Pancreas (tissue), 10 donors: Measurements from ENCODE around the gene PWWP2B. TPM values are rescaled to one million over a fixed set of nuclear protein-coding genes. Genes with fewer than 3 reads are reported as not detected.

Experiments
- ATAC-seq, 4 donors: fragments of 200-7000 bp; cut with Tn5 transposase; one replicate each; pipeline versions ENCODE4 v1.8.0 to v1.9.1; 2020; ENCODE audit warnings: mild to moderate bottlenecking in 4 of 4, moderate library complexity in 4 of 4
- DNase-seq, 6 donors: peaks; one replicate each; pipeline ENCODE4 v3.0.0-alpha.2; 2020
- FAIRE-seq: peaks from 2 replicates; lab custom pipeline; 2012; peaks lifted over from hg19 to GRCh38; lab: Jason Lieb, UNC
- H3K27ac ChIP-seq, 4 donors: fragments of 200-600 bp; sonication (generic); 1 replicate in 3 of 4; 2 replicates in 1 of 4; pipeline versions ENCODE4 v1.5.0 to v1.8.0; 2020
- H3K27me3 ChIP-seq, 4 donors: fragments of 200-600 bp; one replicate each; pipeline ENCODE4 v1.8.0; 2021
- H3K36me3 ChIP-seq, 3 donors: fragments of 200-600 bp; sonication (generic) in 1 of 3; one replicate each; pipeline versions ENCODE4 v1.5.0 to v1.8.0; 2020 to 2021
- H3K4me1 ChIP-seq, 3 donors: fragments of 200-600 bp; one replicate each; pipeline ENCODE4 v1.8.0; 2021
- H3K4me3 ChIP-seq, 4 donors: fragments of 200-600 bp; sonication (generic) in 2 of 4; one replicate each; pipeline versions ENCODE4 v1.5.0 to v1.8.0; 2020 to 2021
- H3K9me3 ChIP-seq, 4 donors: fragments of 200-600 bp; one replicate each; pipeline ENCODE4 v1.8.0; 2021
- WGBS, 2 donors: extraction: QIAGEN DNeasy Blood & Tissue Kit; methylation state at CpG; one replicate each; pipeline ENCODE4 v1.1.7; 2013; 5-methylcytosine and 5-hydroxymethylcytosine counted together
- intact Hi-C, 3 donors: fragments of 100-400 bp; cut with DNase I; formaldehyde crosslinking; loops; one replicate each; pipeline versions ENCODE4 v1.11.1 to v1.14.2; 2022
- polyA plus RNA-seq, 2 donors: library from polyadenylated mRNA; stranded (reverse); fragments of 200-250 nt; gene quantifications; one replicate each; pipeline ENCODE4 v1.2.3, GENCODE V29; 2013
- total RNA-seq, 6 donors: library from RNA; stranded (reverse); fragmentation: NEBNext Ultra II Directional in 4 of 6; extraction: Animal tissue kit (Norgen Biotek cat#: 25700) in 4 of 6; gene quantifications; one replicate each; pipeline versions ENCODE4 v1.2.1 to v1.2.4, GENCODE V29; 2021 to 2023
- TF ChIP-seq, protein P1 (sequence below), 4 donors: fragments of 200-600 bp; sonication (generic) in 3 of 4; IDR thresholded peaks; one replicate each; pipeline versions ENCODE4 v1.5.0 to v1.8.0; 2021; ENCODE audit warnings: antibody characterized with exemption in 4 of 4
- donor health status: healthy with polysubstance abuse.
- donor health status: DM: no; HTN: no; CAD: no; lungs with moderate emphysema.
- donor health status: DM: no; HTN: no; CAD: no.
- donor health status: control.
- donor health status: control.
- donor health status: Bipolar disorder and iron deficiency.
- donor health status: DM: yes; HTN: yes; CAD: no.
- donor health status: DM: no; HTN: no; CAD: no.
- donor health status: DM: no; HTN: no; CAD: no.
- donor health status: DM: yes; HTN: yes; CAD: no.

Gene PWWP2B
- total and polyA plus RNA-seq, 8 donors: 17.8 to 44.1 (median 25.2) TPM

DNA sequence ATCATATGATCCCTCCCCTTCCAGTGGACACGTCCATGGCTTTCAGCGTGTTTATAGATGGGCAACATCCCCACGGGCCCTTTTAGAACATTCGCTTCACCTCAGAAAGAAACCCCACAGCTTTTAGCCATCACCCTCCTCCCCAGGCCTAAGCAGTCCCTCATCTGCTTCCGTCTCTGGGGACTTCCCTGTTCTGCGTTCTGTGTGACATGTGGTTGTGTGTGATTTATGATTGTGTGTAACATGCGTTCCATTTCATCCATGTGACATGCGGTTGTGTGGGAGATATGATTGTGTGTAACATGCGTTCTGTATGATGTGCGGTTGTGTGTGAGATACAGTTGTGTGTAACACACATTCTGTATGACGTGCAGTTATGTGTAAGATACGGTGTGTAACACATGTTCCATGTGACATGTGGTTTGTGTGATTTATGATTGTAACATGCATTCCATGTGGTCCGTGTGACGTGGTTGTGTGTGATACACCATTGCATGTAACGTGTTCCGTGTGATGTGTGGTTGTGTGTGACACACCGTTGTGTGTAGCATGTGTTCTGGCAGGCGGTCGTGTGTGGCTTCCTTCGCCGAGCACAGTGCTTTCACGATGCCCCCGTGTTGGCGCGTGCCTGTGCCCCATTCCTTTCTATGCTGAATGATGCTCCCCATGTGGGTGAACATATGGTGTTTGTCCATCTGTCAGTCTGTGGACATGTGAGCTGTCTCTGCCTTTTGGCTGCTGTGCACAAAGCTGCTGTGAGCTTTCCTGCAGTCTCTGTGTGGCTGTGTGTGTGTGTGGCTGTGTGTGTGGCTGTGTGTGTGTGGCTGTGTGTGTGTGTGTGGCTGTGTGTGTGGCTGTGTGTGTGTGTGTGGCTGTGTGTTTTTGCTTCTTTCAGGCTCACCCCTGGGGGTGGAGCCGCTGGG is 26.2 kb downstream of the PWWP2B start:
- DNase-seq (peak in 2 of 6 donors; percentile 19 to 40), FAIRE-seq (no peak), ATAC-seq (no peak)
- Histone ChIP-seq H3K4me3 (no peak overlapping the region), H3K27ac (peak overlapping the region in 2 of 4 donors; percentile 92 to 98), H3K36me3 (no peaks in the 10 kb centered on the region), H3K4me1 (peaks cover 40 to 42% (median 41%) of the 10 kb centered on the region in 3 donors), H3K9me3 (no peaks in the 10 kb centered on the region), H3K27me3 (no peaks in the 10 kb centered on the region)
- intact Hi-C loops: no loop called here
- TF ChIP-seq, protein P1, sequence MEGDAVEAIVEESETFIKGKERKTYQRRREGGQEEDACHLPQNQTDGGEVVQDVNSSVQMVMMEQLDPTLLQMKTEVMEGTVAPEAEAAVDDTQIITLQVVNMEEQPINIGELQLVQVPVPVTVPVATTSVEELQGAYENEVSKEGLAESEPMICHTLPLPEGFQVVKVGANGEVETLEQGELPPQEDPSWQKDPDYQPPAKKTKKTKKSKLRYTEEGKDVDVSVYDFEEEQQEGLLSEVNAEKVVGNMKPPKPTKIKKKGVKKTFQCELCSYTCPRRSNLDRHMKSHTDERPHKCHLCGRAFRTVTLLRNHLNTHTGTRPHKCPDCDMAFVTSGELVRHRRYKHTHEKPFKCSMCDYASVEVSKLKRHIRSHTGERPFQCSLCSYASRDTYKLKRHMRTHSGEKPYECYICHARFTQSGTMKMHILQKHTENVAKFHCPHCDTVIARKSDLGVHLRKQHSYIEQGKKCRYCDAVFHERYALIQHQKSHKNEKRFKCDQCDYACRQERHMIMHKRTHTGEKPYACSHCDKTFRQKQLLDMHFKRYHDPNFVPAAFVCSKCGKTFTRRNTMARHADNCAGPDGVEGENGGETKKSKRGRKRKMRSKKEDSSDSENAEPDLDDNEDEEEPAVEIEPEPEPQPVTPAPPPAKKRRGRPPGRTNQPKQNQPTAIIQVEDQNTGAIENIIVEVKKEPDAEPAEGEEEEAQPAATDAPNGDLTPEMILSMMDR (IDR thresholded peaks at IDR 0.05): no peak
- 80 to 83% methylated on average over 26 of the region's 26 CpGs for WGBS, 2 donors

DNA sequence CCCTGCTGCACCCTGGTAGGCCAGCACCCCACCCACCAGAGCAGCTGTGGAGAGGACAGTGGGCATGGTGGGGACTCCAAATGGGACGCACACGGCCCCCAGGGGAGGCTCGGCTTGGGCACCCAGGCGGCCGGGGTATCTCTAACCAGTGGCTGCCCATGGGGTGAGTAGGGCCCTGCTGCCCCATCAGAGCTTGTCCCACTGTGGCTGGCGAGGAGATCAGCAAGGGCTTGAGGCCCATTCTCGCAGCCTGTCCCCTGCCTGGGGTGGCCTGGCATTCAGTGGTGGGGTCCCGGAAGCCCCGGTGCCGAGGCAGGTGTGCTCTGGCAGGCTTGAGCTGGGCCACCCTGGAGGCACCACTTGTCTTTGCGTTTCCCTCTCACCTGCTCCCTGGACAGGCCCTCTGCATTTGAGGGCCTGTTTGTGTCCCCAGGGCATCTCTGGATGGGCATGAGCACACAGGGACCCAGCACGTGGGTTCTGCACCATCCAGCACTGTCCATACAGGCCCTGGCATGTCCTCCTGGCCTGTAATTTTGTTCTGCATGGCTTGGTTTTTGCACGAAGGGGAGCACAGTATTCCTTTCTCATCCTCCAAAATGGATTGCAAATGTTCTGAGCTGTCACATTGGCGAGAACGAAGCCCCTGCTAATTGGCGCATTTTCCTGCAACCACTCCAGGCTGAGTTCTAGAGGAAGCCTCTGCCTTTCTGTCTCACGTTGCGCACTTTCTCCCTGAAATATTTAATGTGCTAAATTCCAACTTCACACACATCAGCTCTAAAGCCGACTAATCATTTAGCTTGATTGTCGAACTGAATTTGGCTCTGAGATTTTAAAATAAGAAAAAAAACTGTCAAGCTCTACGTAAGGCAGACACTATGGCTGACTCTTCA is 27.2 kb downstream of the PWWP2B start:
- DNase-seq (peak in 2 of 6 donors; percentile 39 to 62), ATAC-seq (no peak), FAIRE-seq (no peak)
- Histone ChIP-seq H3K27ac (no peak overlapping the region), H3K4me3 (no peak overlapping the region), H3K27me3 (no peaks in the 10 kb centered on the region), H3K9me3 (no peaks in the 10 kb centered on the region), H3K36me3 (no peaks in the 10 kb centered on the region), H3K4me1 (peaks cover 30 to 31% (median 30%) of the 10 kb centered on the region in 3 donors)
- 89 to 90% methylated on average over 21 of the region's 21 CpGs for WGBS, 2 donors
- TF ChIP-seq, protein P1 (IDR thresholded peaks at IDR 0.05): no peak
- intact Hi-C loops: no loop called here

DNA sequence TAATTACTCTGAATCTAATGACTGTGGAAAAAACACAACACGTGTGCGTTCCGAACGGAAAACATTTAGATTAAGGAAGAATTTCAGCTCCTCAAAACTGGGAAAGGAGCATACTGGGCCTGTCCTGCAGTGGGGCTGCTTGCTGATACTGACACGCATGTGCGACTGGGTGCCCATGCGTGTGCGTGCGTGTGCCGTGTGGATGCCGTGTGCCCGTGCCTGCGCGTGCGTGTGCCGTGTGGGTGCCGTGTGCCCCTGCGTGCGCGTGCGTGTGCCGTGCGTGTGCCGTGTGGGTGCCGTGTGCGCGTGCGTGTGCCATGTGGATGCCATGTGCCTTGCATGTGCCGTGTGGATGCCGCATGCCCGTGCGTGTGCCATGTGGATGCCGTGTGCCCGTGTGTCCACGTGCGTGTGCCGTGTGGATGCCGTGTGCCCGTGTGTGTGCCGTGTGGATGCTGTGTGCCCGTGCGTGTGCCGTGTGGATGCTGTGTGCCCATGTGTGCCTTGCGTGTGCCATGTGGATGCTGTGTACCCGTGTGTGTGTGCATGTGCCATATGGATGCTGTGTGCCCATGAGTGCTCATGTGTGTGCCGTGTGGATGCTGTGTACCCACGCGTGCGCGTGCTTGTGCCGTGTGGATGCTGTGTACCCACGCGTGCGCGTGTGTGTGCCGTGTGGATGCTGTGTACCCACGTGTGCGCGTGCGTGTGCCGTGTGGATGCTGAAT is 28.2 kb downstream of the PWWP2B start:
- no peak overlapping the region for H3K4me3 ChIP-seq
- H3K9me3 ChIP-seq: no peaks in the 10 kb centered on the region
- H3K27me3 ChIP-seq: no peaks in the 10 kb centered on the region
- H3K4me1 ChIP-seq: peaks cover 22 to 25% (median 24%) of the 10 kb centered on the region in 3 donors
- 94% methylated on average over 61 of the region's 61 CpGs for WGBS, 2 donors
- TF ChIP-seq, protein P1 (IDR thresholded peaks at IDR 0.05): no peak
- DNase-seq: peak in 2 of 6 donors; percentile 30 to 41
- intact Hi-C loops: no loop called here
- no peaks in the 10 kb centered on the region for H3K36me3 ChIP-seq
- no peak for ATAC-seq
- FAIRE-seq: no peak
- H3K27ac ChIP-seq: no peak overlapping the region

DNA sequence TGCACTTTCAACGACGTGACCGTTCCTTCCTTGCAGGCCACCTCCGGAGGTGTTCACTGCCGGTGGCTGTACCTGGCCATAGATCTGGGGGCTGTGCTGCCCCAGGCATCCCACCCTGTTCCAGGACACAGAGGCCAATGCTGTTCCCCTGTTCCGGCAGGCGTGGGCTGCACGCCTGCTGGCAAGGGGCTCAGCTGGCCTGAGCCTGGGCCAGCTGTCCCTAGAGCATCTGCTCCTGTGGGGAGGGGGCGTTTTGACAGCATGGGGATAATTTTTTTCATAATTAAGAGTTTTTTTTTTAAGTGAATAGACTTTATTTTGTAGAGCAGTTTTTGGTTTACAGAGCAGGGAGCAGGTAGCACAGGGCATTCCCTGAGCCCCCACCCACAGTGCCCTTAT is 28.8 kb downstream of the PWWP2B start:
- Histone ChIP-seq H3K9me3 (no peaks in the 10 kb centered on the region), H3K4me1 (peaks cover 17 to 20% (median 18%) of the 10 kb centered on the region in 3 donors), H3K27me3 (no peaks in the 10 kb centered on the region), H3K27ac (no peak overlapping the region), H3K4me3 (no peak overlapping the region), H3K36me3 (no peaks in the 10 kb centered on the region)
- intact Hi-C loops: no loop called here
- no peak for ATAC-seq
- whole genome bisulfite sequencing, 2 donors: 87 to 94% methylated on average over 9 of the region's 9 CpGs
- no peak for FAIRE-seq
- TF ChIP-seq, protein P1 (IDR thresholded peaks at IDR 0.05): no peak
- DNase-seq: peak in 2 of 6 donors; percentile 15 to 29
